ENCODE results near the gene DSN1. TPM values are rescaled to one million over a fixed set of nuclear protein-coding genes. Genes with fewer than 3 reads are reported as not detected.

DSN1 gene
- total RNA-seq, 1 donor from 2014 or later = 7.6 TPM

GRCh38 chr20:36768768-36769430 lies 4.7 kb downstream of the DSN1 start:
- Mint-ChIP-seq H3K9me3 (ENCODE audit: unreplicated experiment) (no peaks in the 10 kb centered on the region), H3K27ac (ENCODE audit: unreplicated experiment) (no peak overlapping the region), H3K4me3 (ENCODE audit: unreplicated experiment) (no peak overlapping the region)

DNA sequence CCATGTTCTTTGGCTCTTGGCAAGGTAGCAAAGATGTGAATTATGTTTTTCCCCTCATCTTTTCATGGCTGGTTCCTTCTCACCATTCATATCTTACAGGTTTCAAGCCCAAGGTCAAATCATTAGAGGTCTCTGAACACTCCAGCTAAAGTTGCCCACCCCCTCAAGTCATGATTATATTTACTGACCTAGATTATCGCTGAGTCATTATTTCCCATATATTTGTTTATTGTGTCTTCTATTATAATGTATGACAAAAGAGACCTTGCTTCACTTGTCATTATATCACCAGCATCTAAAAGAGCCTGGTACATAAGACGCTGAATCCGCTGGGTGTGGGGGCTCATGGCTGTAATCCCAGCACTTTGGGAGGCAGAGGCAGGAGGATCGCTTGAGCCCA lies 12.4 kb downstream of the DSN1 start:
- Mint-ChIP-seq H3K27me3 (ENCODE audit: unreplicated experiment) (no peaks in the 10 kb centered on the region), H3K27ac (ENCODE audit: unreplicated experiment) (no peak overlapping the region)

More at GRCh38 chr20:36768768-36769430, 4.7 kb downstream of the DSN1 start:
- DNase-seq (ENCODE audit: extremely low spot score, unreplicated experiment) = no peak
- TF ChIP-seq CTCF (IDR thresholded peaks at IDR 0.05) = no peak
- no peaks in the 10 kb centered on the region for H3K27me3 Mint-ChIP-seq (ENCODE audit: unreplicated experiment)
- peaks cover 14% of the 10 kb centered on the region for H3K4me1 Mint-ChIP-seq (ENCODE audit: unreplicated experiment)
- H3K36me3 Mint-ChIP-seq (ENCODE audit: unreplicated experiment) = no peaks in the 10 kb centered on the region

DNA sequence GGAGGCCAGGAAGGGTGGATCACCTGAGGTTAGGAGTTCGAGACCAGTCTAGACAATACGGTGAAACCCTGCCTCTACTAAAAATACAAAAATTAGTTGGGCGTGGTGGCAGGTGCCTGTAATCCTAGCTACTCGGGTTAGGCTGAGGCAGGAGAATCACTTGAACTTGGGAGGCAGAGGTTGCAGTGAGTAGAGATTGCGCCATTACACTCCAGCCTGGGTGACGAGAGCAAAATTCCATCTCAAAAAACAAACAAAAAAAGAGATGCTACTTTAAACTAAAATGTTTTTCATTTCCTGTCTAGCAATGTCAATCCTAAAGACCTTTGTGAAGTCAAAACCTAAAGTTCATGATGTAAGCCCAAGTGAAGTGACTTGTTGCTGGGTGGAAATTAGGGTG lies 12.9 kb downstream of the DSN1 start:
- Mint-ChIP-seq H3K27ac (ENCODE audit: unreplicated experiment) (no peak overlapping the region), H3K27me3 (ENCODE audit: unreplicated experiment) (no peaks in the 10 kb centered on the region), H3K36me3 (ENCODE audit: unreplicated experiment) (peaks cover 7% of the 10 kb centered on the region), H3K4me3 (ENCODE audit: unreplicated experiment) (no peak overlapping the region), H3K9me3 (ENCODE audit: unreplicated experiment) (no peaks in the 10 kb centered on the region), H3K4me1 (ENCODE audit: unreplicated experiment) (no peaks in the 10 kb centered on the region)
- no peak for TF ChIP-seq CTCF (IDR thresholded peaks at IDR 0.05)
- DNase-seq (ENCODE audit: extremely low spot score, unreplicated experiment) = no peak

More for the DNA sequence above, 12.4 kb downstream of the DSN1 start:
- H3K36me3 Mint-ChIP-seq (ENCODE audit: unreplicated experiment) = peaks cover 7% of the 10 kb centered on the region
- no peak for DNase-seq (ENCODE audit: extremely low spot score, unreplicated experiment)
- no peaks in the 10 kb centered on the region for H3K4me1 Mint-ChIP-seq (ENCODE audit: unreplicated experiment)
- no peak for TF ChIP-seq CTCF (IDR thresholded peaks at IDR 0.05)
- H3K4me3 Mint-ChIP-seq (ENCODE audit: unreplicated experiment) = no peak overlapping the region
- no peaks in the 10 kb centered on the region for H3K9me3 Mint-ChIP-seq (ENCODE audit: unreplicated experiment)

GRCh38 chr20:36758276-36758675 lies 15.3 kb downstream of the DSN1 start:
- Mint-ChIP-seq H3K9me3 (ENCODE audit: unreplicated experiment) (no peaks in the 10 kb centered on the region), H3K4me3 (ENCODE audit: unreplicated experiment) (no peak overlapping the region), H3K4me1 (ENCODE audit: unreplicated experiment) (no peaks in the 10 kb centered on the region), H3K27ac (ENCODE audit: unreplicated experiment) (no peak overlapping the region), H3K27me3 (ENCODE audit: unreplicated experiment) (no peaks in the 10 kb centered on the region), H3K36me3 (ENCODE audit: unreplicated experiment) (peaks cover 7% of the 10 kb centered on the region)
- no peak for TF ChIP-seq CTCF (IDR thresholded peaks at IDR 0.05)
- no peak for DNase-seq (ENCODE audit: extremely low spot score, unreplicated experiment)

GRCh38 chr20:36756496-36756895 lies 17.1 kb downstream of the DSN1 start:
- Mint-ChIP-seq H3K4me3 (ENCODE audit: unreplicated experiment) (no peak overlapping the region), H3K9me3 (ENCODE audit: unreplicated experiment) (no peaks in the 10 kb centered on the region), H3K27ac (ENCODE audit: unreplicated experiment) (no peak overlapping the region), H3K4me1 (ENCODE audit: unreplicated experiment) (no peaks in the 10 kb centered on the region), H3K27me3 (ENCODE audit: unreplicated experiment) (no peaks in the 10 kb centered on the region), H3K36me3 (ENCODE audit: unreplicated experiment) (peaks cover 11% of the 10 kb centered on the region)
- no peak for DNase-seq (ENCODE audit: extremely low spot score, unreplicated experiment)
- no peak for TF ChIP-seq CTCF (IDR thresholded peaks at IDR 0.05)
